GM06990 (cell line): ENCODE measurements around the gene ERN1.

Experiments
- DNase-seq: peaks from one replicate; pipeline ENCODE4 v3.0.0-alpha.2; 2011; ENCODE audit not compliant: insufficient read length; ENCODE audit errors: extremely low read depth
- H3K27me3 ChIP-seq: replicated peaks from 2 replicates; pipeline ENCODE4 v1.6.0; 2011; ENCODE audit warnings: low read length; ENCODE audit not compliant: control insufficient read depth, insufficient read depth
- H3K36me3 ChIP-seq: 2 replicates; pipeline ENCODE4 v1.5.1; 2011; ENCODE audit warnings: low read length; ENCODE audit not compliant: control insufficient read depth, insufficient read depth
- H3K4me3 ChIP-seq: replicated peaks from 2 replicates; pipeline ENCODE4 v1.5.1; 2011; ENCODE audit warnings: low read depth, mild to moderate bottlenecking, control low read depth, low read length
- TF ChIP-seq, protein P1 (sequence below): IDR thresholded peaks from 2 replicates; pipeline ENCODE4 v1.5.1; 2011; ENCODE audit warnings: low read length, control low read depth, mild to moderate bottlenecking, inconsistent platforms; ENCODE audit not compliant: insufficient read depth, poor library complexity, severe bottlenecking

Gene ERN1

GRCh38 chr17:64061178-64061898, 68.6 kb downstream of the ERN1 start:
- peak; percentile 61 for DNase-seq
- TF ChIP-seq, protein P1, sequence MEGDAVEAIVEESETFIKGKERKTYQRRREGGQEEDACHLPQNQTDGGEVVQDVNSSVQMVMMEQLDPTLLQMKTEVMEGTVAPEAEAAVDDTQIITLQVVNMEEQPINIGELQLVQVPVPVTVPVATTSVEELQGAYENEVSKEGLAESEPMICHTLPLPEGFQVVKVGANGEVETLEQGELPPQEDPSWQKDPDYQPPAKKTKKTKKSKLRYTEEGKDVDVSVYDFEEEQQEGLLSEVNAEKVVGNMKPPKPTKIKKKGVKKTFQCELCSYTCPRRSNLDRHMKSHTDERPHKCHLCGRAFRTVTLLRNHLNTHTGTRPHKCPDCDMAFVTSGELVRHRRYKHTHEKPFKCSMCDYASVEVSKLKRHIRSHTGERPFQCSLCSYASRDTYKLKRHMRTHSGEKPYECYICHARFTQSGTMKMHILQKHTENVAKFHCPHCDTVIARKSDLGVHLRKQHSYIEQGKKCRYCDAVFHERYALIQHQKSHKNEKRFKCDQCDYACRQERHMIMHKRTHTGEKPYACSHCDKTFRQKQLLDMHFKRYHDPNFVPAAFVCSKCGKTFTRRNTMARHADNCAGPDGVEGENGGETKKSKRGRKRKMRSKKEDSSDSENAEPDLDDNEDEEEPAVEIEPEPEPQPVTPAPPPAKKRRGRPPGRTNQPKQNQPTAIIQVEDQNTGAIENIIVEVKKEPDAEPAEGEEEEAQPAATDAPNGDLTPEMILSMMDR: no peak

DNA sequence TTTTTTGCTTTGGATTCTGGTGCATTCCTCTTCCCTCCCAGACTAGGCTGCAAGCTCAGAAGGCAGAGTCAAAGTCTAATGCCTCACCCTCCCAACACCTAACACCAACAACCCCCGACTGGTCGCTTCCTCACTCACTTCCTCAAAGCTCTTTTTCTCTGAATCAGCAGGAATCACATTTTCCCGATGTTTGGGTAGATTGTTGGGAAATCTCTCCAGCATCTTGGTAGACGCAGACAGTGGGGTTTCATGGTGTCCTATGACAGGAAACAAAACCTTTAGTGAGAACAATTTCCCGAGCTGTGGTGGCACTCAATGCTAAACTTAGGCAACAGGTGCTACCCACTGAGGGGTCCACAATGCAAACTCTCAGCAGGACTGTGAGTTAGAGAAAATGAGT, 69.6 kb downstream of the ERN1 start:
- Histone ChIP-seq H3K36me3 (peaks cover 19% of the 10 kb centered on the region), H3K4me3 (no peak overlapping the region), H3K27me3 (no peaks in the 10 kb centered on the region)
- TF ChIP-seq, protein P1: no peak
- no peak for DNase-seq

More at GRCh38 chr17:64061178-64061898, 68.6 kb downstream of the ERN1 start:
- H3K36me3 ChIP-seq: peaks cover 13% of the 10 kb centered on the region
- H3K27me3 ChIP-seq: no peaks in the 10 kb centered on the region
- no peak overlapping the region for H3K4me3 ChIP-seq

DNA sequence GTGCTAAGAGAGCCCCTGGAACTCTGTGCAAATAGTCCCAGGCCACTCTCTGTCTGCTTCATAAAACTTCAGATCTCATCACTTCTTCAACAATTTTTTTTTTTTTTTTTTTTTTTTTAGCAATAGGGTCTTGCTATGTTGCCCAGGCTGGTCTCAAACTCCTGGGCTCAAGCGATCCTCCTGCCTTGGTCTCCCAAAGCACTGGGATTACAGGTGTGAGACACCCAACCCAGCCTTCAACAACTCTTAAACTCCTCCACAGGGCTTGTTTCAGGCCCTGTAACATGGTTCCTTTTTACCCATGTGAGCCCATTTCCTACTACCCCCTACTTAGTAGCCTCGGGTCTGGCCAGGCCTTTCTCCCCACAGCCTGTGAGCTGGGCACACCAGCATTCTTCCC, 70.2 kb downstream of the ERN1 start:
- TF ChIP-seq, protein P1: no peak
- no peak overlapping the region for H3K4me3 ChIP-seq
- H3K27me3 ChIP-seq: no peaks in the 10 kb centered on the region
- DNase-seq: no peak
- peaks cover 21% of the 10 kb centered on the region for H3K36me3 ChIP-seq

DNA sequence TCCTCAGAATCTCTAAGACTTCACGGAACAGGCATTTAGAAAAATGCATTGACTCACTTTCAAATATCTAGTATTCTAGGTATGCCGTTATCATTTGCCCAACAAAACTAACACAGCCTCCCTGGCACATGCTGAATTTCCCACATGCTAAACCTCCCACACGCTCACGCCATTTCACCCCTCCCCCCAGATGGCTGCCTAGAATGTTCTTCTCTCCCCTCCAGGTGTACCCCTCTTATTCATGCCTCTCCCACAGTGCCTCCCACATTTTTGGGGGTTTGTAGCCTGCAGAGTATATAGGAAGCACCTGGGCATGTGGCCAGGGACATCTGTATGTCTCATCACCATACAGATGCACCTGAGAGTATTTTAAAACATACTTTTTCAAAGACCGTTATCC, 71.3 kb downstream of the ERN1 start:
- peaks cover 28% of the 10 kb centered on the region for H3K36me3 ChIP-seq
- H3K4me3 ChIP-seq: no peak overlapping the region
- DNase-seq: no peak
- TF ChIP-seq, protein P1: no peak
- H3K27me3 ChIP-seq: no peaks in the 10 kb centered on the region

DNA sequence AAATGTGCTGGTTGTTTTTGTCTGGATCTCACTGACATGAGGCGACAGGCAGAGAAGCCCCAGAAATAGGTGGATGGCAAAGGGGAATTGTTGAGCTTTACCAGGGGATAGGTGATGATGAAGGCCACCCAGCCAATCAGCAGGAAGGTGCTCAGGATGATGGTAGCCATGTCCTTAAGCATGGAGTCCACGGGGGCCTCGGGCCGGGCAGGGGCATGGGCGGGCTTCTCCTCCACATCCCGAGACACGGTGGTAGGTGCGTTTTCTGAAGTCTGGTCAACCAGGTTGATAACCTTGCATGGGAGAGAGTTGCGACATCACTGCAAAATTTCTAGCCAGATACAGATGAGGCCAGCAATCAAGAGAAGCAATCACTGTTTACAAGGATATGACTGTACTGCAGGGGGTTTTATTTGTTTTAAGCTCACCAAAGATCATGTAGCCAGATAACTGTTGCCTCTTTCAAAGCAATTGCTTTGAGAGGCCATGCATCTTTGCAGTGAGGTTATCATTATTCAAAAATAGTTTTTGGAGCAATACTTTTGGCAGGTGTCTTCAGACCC, 72.2 kb downstream of the ERN1 start:
- TF ChIP-seq, protein P1: no peak
- peaks cover 32% of the 10 kb centered on the region for H3K36me3 ChIP-seq
- H3K27me3 ChIP-seq: no peaks in the 10 kb centered on the region
- H3K4me3 ChIP-seq: no peak overlapping the region
- DNase-seq: no peak
